Esophagus muscularis mucosa (tissue), 4 donors: ENCODE results near the gene HECA. TPM values are rescaled to one million over a fixed set of nuclear protein-coding genes. Genes with fewer than 3 reads are reported as not detected.

Experiments
- DNase-seq: peaks from one replicate; pipeline ENCODE4 v3.0.0-alpha.2; 2017; ENCODE audit errors: extremely low spot score
- H3K27ac ChIP-seq, 4 donors: fragments of 200-600 bp; sonication (generic); replicated peaks in 1 of 4; 1 replicate in 3 of 4; 2 replicates in 1 of 4; pipeline ENCODE4 v1.5.1; 2016 to 2019; ENCODE audit warnings: mild to moderate bottlenecking in 1 of 4
- H3K27me3 ChIP-seq, 4 donors: fragments of 200-600 bp; sonication (generic); one replicate each; pipeline versions ENCODE4 v1.5.1 to v1.6.0; 2016 to 2019
- H3K36me3 ChIP-seq, 4 donors: fragments of 200-600 bp; sonication (generic); one replicate each; pipeline ENCODE4 v1.5.1; 2016 to 2019
- H3K4me1 ChIP-seq, 4 donors: fragments of 200-600 bp; sonication (generic); one replicate each; pipeline ENCODE4 v1.5.1; 2016 to 2019
- H3K4me3 ChIP-seq, 4 donors: fragments of 200-600 bp; sonication (generic); 1 replicate in 2 of 4; 2 replicates in 2 of 4; pipeline ENCODE4 v1.5.1; 2016 to 2019; ENCODE audit warnings: mild to moderate bottlenecking in 4 of 4, moderate library complexity in 1 of 4
- H3K9me3 ChIP-seq, 4 donors: fragments of 200-600 bp; sonication (generic); 1 replicate in 3 of 4; 2 replicates in 1 of 4; pipeline ENCODE4 v1.5.1; 2016 to 2019
- CTCF ChIP-seq, 3 experiments: fragments of 200-600 bp in 2 of 3; fragments of 450-650 bp in 1 of 3; sonication (generic) in 2 of 3; IDR thresholded peaks; one replicate each; pipeline ENCODE4 v1.5.1; 2017 to 2019; ENCODE audit warnings: antibody characterized with exemption in 3 of 3, mild to moderate bottlenecking in 2 of 3, moderate library complexity in 1 of 3
- EP300 ChIP-seq: sonication (generic); formaldehyde crosslinking; IDR thresholded peaks from one replicate; pipeline ENCODE4 v1.6.1; 2017; ENCODE audit warnings: antibody characterized with exemption
- POLR2A ChIP-seq: fragments of 450-650 bp; IDR thresholded peaks from one replicate; pipeline ENCODE4 v1.6.1; 2017; ENCODE audit warnings: antibody characterized with exemption, moderate library complexity, mild to moderate bottlenecking, low read depth
- POLR2AphosphoS5 ChIP-seq, 2 donors: sonication (generic); formaldehyde crosslinking; IDR thresholded peaks; one replicate each; pipeline ENCODE4 v1.6.1; 2017; ENCODE audit warnings: antibody characterized with exemption in 2 of 2
- WGBS: methylation state at CpG from one replicate; pipeline ENCODE4 v1.1.5; 2018; 5-methylcytosine and 5-hydroxymethylcytosine counted together
- intact Hi-C: fragments of 100-400 bp; cut with DNase I; formaldehyde crosslinking; loops from one replicate; pipeline ENCODE4 v1.15.1; 2023
- total RNA-seq, 4 donors: library from RNA; depleted of rRNA; stranded (reverse); fragments of >200 nt; gene quantifications; one replicate each; pipeline versions ENCODE4 v1.1.0 to v1.2.1, GENCODE V29; 2016

The HECA gene
- total RNA-seq, 4 donors from 2014 or later: 43.2 to 68.4 (median 52.4) TPM

- TF ChIP-seq CTCF (IDR thresholded peaks at IDR 0.05): no peak
- no peak for TF ChIP-seq POLR2A
- TF ChIP-seq POLR2AphosphoS5 (IDR thresholded peaks at IDR 0.05): no peak
- TF ChIP-seq EP300: no peak
- no peak for DNase-seq
- Histone ChIP-seq H3K9me3 (no peaks in the 10 kb centered on the region), H3K27ac (no peak overlapping the region), H3K4me3 (no peak overlapping the region), H3K36me3 (peaks cover 40 to 61% (median 49%) of the 10 kb centered on the region in 4 donors), H3K4me1 (peaks cover 0 to 2% (median 0%) of the 10 kb centered on the region in 4 donors), H3K27me3 (no peaks in the 10 kb centered on the region)
- 63% methylated on average over 4 of the region's 4 CpGs for WGBS
- intact Hi-C loops: no loop called here
These were observed 40.6 kb downstream of the HECA start for GRCh38 chr6:139175389-139175948.

- H3K36me3 ChIP-seq: peaks cover 25 to 57% (median 36%) of the 10 kb centered on the region in 4 donors
These were observed 46.4 kb downstream of the HECA start for GRCh38 chr6:139181236-139181635.

GRCh38 chr6:139184047-139184446, 49.2 kb downstream of the HECA start:
- no peak for DNase-seq
- no peaks in the 10 kb centered on the region for H3K27me3 ChIP-seq
- H3K27ac ChIP-seq: no peak overlapping the region
- intact Hi-C loops: no loop called here
- no peak overlapping the region for H3K4me3 ChIP-seq
- H3K36me3 ChIP-seq: peaks cover 3 to 29% (median 15%) of the 10 kb centered on the region in 4 donors
- 91% methylated on average over 4 of the region's 4 CpGs for WGBS
- TF ChIP-seq POLR2AphosphoS5 (IDR thresholded peaks at IDR 0.05): no peak
- no peak for TF ChIP-seq POLR2A
- TF ChIP-seq EP300: no peak
- TF ChIP-seq CTCF (IDR thresholded peaks at IDR 0.05): no peak
- no peaks in the 10 kb centered on the region for H3K4me1 ChIP-seq
- H3K9me3 ChIP-seq: no peaks in the 10 kb centered on the region

More at GRCh38 chr6:139181236-139181635, 46.4 kb downstream of the HECA start:
- Histone ChIP-seq H3K27me3 (no peaks in the 10 kb centered on the region), H3K9me3 (no peaks in the 10 kb centered on the region), H3K4me1 (no peaks in the 10 kb centered on the region), H3K4me3 (no peak overlapping the region), H3K27ac (no peak overlapping the region)
- intact Hi-C loops: no loop called here
- WGBS: 98% methylated on average over 6 of the region's 6 CpGs
- TF ChIP-seq EP300: no peak
- TF ChIP-seq CTCF (IDR thresholded peaks at IDR 0.05): no peak
- no peak for TF ChIP-seq POLR2AphosphoS5 (IDR thresholded peaks at IDR 0.05)
- no peak for TF ChIP-seq POLR2A
- DNase-seq: no peak

DNA sequence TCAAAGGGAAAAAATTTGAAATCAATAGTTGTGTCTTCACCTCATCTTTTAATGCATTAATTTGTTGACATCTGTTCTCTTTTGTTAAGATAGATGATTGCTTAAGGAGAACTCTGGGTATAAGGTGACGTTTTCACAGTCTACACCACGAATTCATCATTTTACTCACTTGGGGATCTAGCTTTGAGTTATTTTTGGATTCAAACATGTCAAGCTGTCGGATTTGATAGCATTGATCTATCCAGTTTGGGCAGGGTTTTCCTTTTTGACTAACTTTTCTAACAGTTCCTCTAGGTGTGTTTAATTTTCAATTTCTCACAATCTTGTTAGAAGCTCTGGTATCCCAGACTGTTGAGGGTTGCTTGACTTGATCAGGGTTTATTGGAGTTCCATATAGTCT, 49.6 kb downstream of the HECA start:
- no peak overlapping the region for H3K4me3 ChIP-seq
- no peak for DNase-seq
- no peaks in the 10 kb centered on the region for H3K9me3 ChIP-seq
- TF ChIP-seq POLR2AphosphoS5 (IDR thresholded peaks at IDR 0.05) (no peak), EP300 (no peak), CTCF (IDR thresholded peaks at IDR 0.05) (no peak), POLR2A (no peak)
- intact Hi-C loops: no loop called here
- WGBS: 84% methylated on average over 3 of the region's 3 CpGs
- no peaks in the 10 kb centered on the region for H3K27me3 ChIP-seq
- H3K36me3 ChIP-seq: peaks cover 0 to 25% (median 13%) of the 10 kb centered on the region in 4 donors
- no peak overlapping the region for H3K27ac ChIP-seq
- no peaks in the 10 kb centered on the region for H3K4me1 ChIP-seq

DNA sequence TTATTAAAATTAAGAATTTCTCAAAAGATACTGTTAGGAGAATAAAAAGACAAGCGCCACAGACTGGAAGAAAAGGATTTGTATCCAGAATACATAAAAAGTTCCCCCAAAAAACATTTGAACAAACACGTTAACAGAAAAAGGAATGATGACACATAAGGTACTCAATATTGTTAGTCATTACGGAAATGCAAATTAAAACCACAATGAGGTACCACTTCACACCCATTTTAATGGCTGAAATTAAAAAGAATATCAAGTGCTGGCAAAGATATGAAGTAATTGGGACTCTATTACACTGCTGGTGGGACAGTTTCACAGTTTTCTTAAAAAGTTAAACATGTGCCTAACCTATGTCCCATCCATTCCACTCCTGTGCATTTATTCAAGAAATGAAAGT, 51.4 kb downstream of the HECA start:
- Histone ChIP-seq H3K4me1 (no peaks in the 10 kb centered on the region), H3K27ac (no peak overlapping the region), H3K36me3 (peaks cover 0 to 10% (median 3%) of the 10 kb centered on the region in 4 donors), H3K27me3 (no peaks in the 10 kb centered on the region), H3K4me3 (no peak overlapping the region), H3K9me3 (no peaks in the 10 kb centered on the region)
- intact Hi-C loops: no loop called here
- TF ChIP-seq CTCF (IDR thresholded peaks at IDR 0.05) (no peak), EP300 (no peak), POLR2A (no peak), POLR2AphosphoS5 (IDR thresholded peaks at IDR 0.05) (no peak)
- 91% methylated on average over 3 of the region's 3 CpGs for WGBS
- DNase-seq: no peak
